ENCODE results near the gene SESTD1. TPM values are rescaled to one million over a fixed set of nuclear protein-coding genes. Genes with fewer than 3 reads are reported as not detected.

Gene SESTD1
- total and polyA plus RNA-seq, 2 of the 4 experiments (the other 2 are of a cell fraction): 8.4 to 12.7 TPM

- no peak overlapping the region for H4K91ac ChIP-seq (ENCODE audit: insufficient read depth, low read depth, low read length)
- H2BK120ac ChIP-seq (ENCODE audit: low read depth, low read length): no peak overlapping the region
- no peak overlapping the region for H3K18ac ChIP-seq (ENCODE audit: low read depth, low read length)
- H3K79me1 ChIP-seq (ENCODE audit: low read depth in 1 of 2, low read length in 2 of 2): no peaks in the 10 kb centered on the region
- no peaks in the 10 kb centered on the region for H3K27me3 ChIP-seq (ENCODE audit: control insufficient read depth, insufficient read depth, low read length)
- ChIA-PET POLR2A (ENCODE audit: unreplicated experiment) (no interaction called here), CTCF (interaction anchor here (0.6 kb wide), 1 partner anchor 10 kb away, joined by 3 read pairs; no protein-coding TSS in a partner anchor)
- BruUV-seq (replicated peaks): no TSS peak
- H2BK20ac ChIP-seq (ENCODE audit: low read depth, low read length): no peak overlapping the region
- no peak overlapping the region for H2AFZ ChIP-seq (replicated peaks; ENCODE audit: low read length, poor library complexity)
- no peak overlapping the region for H4K5ac ChIP-seq (ENCODE audit: low read depth, low read length)
- no peak overlapping the region for H3K4me3 ChIP-seq (ENCODE audit: insufficient read depth, low read depth, low read length)
- no peak overlapping the region for H3K14ac ChIP-seq (replicated peaks; ENCODE audit: low read depth, low read length)
- in situ Hi-C loops (cut with MboI; ENCODE audit: low sequenced_read_pairs): no loop called here
- dilution Hi-C loops (cut with HindIII; ENCODE audit: low sequenced_read_pairs, unreplicated experiment): no loop called here
- no peak overlapping the region for H3K4ac ChIP-seq (ENCODE audit: low read depth, low read length)
- no peaks in the 10 kb centered on the region for H4K20me1 ChIP-seq (ENCODE audit: insufficient read depth, low read length)
- no peak overlapping the region for H3K9ac ChIP-seq (ENCODE audit: low read depth, low read length)
- no peaks in the 10 kb centered on the region for H3K9me1 ChIP-seq (ENCODE audit: insufficient read depth, low read length)
- no peak overlapping the region for H2BK15ac ChIP-seq (ENCODE audit: low read depth, low read length)
- DNase-seq (no peak), ATAC-seq (ENCODE audit: low read depth) (0 out of 2 replicates have a peak, but pooled peaks have one; percentile 35)
- TF ChIP-seq NFE2L2 (IDR thresholded peaks at IDR 0.05; ENCODE audit: low read depth, low read length) (no peak), RFX5 (IDR thresholded peaks at IDR 0.05; ENCODE audit: low read depth, low read length) (no peak), MAZ (IDR thresholded peaks at IDR 0.05; ENCODE audit: borderline replicate concordance, low read depth, low read length) (no peak), ELK1 (IDR thresholded peaks at IDR 0.05; ENCODE audit: borderline replicate concordance, low read depth, low read length) (no peak), FOS (IDR thresholded peaks at IDR 0.05; ENCODE audit: low read depth, low read length) (no peak), USF2 (IDR thresholded peaks at IDR 0.05; ENCODE audit: low read depth, low read length) (no peak), BHLHE40 (IDR thresholded peaks at IDR 0.05; ENCODE audit: low read depth, low read length) (no peak), CEBPB (IDR thresholded peaks at IDR 0.05; ENCODE audit: low read depth, low read length) (no peak), POLR2A (IDR thresholded peaks at IDR 0.05; ENCODE audit: low read depth, low read length) (no peak), CTCF (conservative IDR thresholded peaks at IDR 0.05; ENCODE audit: low read depth, low read length) (no peak), MXI1 (IDR thresholded peaks at IDR 0.05; ENCODE audit: borderline replicate concordance, low read depth, low read length) (no peak)
- H3K4me1 ChIP-seq (ENCODE audit: control insufficient read depth, insufficient read depth, low read length): peaks cover 2% of the 10 kb centered on the region; the same call in 1 of the 2 replicates
- H3K23ac ChIP-seq (ENCODE audit: low read depth, low read length): no peak overlapping the region
- H2AK5ac ChIP-seq (ENCODE audit: low read depth, low read length): no peak overlapping the region
- intact Hi-C loops (cut with micrococcal nuclease): no loop called here
- H2AK9ac ChIP-seq (replicated peaks; ENCODE audit: low read depth, low read length, poor library complexity): no peak overlapping the region
- H2BK5ac ChIP-seq (ENCODE audit: low read depth, low read length, poor library complexity, severe bottlenecking): no peak overlapping the region
- H3K4me2 ChIP-seq (ENCODE audit: low read depth, low read length): no peak overlapping the region
- H3K9me3 ChIP-seq (ENCODE audit: control insufficient read depth, insufficient read depth, low read length): no peaks in the 10 kb centered on the region
- H3K27ac ChIP-seq (ENCODE audit: insufficient read depth, low read length): no peak overlapping the region
- H4K8ac ChIP-seq (ENCODE audit: low read depth in 2 of 2, low read length in 2 of 2): no peak overlapping the region
- H3K56ac ChIP-seq (ENCODE audit: extremely low read depth, insufficient read depth, low read length): no peak overlapping the region
- 0 out of 2 replicates have a peak, but pooled peaks cover 2% of the 10 kb centered on the region for H3K36me3 ChIP-seq (ENCODE audit: control insufficient read depth, insufficient read depth, low read length)
- no CpG with 5 or more reads among the region's 2 CpGs for WGBS, 2 experiments (ENCODE audit: extremely low coverage in 2 of 2, insufficient read length in 1 of 2)
Observed at GRCh38 chr2:179132076-179132475, 132.6 kb downstream of the SESTD1 start.
